ENCODE measurements around the gene TAS2R60.
A peak's percentile ranks its signal among the peaks of the same experiment; 100 is the strongest.
"Not testable (repeated sequence)": the region's sequence is repeated elsewhere in the genome, so short reads cannot be mapped to it uniquely, and the experiment has no call there.

TAS2R60 gene, protein sequence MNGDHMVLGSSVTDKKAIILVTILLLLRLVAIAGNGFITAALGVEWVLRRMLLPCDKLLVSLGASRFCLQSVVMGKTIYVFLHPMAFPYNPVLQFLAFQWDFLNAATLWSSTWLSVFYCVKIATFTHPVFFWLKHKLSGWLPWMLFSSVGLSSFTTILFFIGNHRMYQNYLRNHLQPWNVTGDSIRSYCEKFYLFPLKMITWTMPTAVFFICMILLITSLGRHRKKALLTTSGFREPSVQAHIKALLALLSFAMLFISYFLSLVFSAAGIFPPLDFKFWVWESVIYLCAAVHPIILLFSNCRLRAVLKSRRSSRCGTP

DNA sequence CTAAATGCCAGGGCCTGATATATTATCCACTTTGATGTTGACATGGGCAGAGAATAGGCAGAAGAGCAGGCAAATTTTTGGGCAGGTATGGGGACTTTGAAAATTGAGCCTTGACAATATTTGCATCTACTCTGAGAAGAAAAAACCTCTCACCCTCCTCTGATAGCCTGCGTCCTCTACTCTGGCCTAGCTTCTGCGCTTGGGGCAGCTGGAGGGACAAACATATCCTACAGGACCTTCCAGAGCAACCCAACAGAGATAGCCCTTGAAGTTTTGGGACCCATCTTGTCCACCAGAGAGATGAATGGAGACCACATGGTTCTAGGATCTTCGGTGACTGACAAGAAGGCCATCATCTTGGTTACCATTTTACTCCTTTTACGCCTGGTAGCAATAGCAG is at the start of gene TAS2R60:
TAS2R60 (plus strand) TSS at position 301 of the 400 bp plus-strand sequence; CDS start at position 301, 0 bp downstream.
- DNase-seq (ENCODE audit: low read depth): no peak

GRCh38 chr7:143394068-143394467 is 49.2 kb upstream of the TAS2R60 start:
- DNase-seq (ENCODE audit: low read depth): no peak

GRCh38 chr7:143394777-143395176 is 48.5 kb upstream of the TAS2R60 start:
- DNase-seq (ENCODE audit: low read depth): no peak

- DNase-seq (ENCODE audit: low read depth): peak; percentile 36
Observed at GRCh38 chr7:143395187-143396149, 47.8 kb upstream of the TAS2R60 start.

- no peak for DNase-seq (ENCODE audit: low read depth)
Observed at GRCh38 chr7:143396182-143396581, 47.1 kb upstream of the TAS2R60 start.

DNA sequence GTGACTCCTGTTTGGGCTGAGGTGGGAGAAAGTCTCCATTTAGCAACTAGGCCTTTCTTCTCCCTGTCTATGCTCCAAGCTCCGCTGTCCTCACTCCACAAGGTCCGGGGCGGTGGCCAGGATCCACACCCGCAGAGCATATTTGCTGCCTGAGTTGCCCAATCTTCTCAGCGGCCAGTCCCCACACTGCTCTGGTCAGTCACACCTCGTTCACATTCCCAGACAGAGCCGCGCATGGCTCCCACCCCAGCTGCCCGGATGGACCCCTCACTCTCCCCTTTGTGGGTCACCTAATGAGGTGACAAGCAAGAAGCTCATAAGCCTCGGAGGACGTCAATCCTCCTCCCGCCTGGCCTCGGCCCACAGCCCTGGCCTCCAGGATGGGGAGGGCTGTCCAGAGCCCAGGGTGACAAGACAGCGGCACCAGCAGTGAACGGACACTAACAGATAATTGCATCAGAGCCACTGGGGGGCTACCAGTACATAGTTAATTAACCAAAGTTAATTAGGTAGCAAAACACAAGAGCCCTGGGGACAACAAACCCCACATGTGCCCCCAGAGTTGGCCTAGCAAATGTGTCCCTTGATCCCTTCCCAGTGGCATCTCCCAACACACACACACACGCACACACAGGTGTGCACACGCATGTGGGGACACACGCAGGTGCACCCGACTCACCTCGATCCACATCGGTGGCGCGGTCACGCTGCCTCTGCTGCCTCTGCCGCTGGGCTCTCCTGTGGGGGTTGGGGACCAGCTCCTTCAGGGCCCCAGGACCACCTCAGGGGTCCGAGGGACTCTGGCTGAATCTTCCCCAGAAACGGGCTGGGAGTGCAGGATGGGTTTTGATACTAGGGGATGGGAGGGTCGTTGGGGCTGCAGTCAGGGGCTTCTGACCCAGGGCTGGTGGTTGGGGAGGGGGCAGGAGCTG is 46.4 kb upstream of the TAS2R60 start:
- DNase-seq (ENCODE audit: low read depth): no peak

DNA sequence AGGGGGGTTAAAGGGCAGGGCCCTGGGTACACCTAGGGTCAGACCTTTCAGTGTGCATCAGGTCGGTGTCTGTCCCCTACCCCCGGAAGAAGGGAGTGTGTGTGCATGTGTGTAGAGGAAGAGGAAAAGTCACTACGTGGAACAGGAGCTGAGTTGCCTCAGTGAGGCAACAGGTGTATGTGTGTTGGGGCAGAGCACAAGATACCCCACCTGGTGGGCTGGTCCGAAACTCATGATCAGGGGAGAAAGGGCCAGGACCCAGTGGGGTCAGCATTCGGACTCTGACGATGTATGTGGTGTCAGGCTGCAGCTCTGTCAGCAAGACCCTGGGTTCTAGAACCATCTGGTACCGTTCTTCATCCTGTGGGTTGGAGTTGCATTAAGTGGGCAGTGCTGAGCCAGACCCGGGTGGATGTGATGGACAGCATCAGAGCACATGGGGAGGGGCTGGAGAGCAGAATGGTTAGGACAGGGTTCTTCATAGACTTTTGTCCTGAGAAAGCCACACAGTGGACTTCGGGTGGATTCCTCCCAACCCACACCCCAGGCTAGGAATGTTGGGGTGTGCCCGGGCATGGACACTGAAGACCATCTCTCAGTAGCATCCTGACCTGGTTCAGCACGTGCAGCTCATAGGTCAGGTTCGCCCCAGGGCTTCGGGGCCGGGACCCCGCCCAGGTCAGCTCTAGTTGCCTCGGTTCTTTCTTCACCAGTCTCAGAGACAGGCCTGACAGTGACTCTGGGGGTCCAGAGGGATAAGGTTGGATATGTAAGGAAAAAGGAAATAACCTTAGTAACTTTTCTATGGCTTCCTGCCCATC is 45.3 kb upstream of the TAS2R60 start:
- no peak for DNase-seq (ENCODE audit: low read depth)

DNA sequence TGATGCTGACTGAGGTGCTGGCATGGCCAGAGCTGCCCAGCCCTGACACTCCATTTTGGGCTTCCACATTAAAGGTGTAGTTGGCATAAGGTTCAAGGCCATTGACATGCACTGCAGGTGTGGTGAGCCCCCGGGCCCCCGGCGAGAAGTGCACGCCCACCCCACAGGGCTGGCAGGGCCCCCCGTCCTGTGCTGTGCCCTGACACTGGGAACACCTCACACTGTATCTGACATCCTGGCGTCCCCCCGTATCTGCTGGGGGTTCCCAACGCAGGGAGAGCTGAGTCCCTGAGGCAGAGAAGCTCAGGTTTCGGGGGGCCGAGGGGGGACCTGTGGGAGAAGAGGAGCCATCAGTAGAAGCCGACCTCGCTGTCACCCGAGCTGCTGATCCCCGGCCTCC is 44.6 kb upstream of the TAS2R60 start:
- no peak for DNase-seq (ENCODE audit: low read depth)

DNA sequence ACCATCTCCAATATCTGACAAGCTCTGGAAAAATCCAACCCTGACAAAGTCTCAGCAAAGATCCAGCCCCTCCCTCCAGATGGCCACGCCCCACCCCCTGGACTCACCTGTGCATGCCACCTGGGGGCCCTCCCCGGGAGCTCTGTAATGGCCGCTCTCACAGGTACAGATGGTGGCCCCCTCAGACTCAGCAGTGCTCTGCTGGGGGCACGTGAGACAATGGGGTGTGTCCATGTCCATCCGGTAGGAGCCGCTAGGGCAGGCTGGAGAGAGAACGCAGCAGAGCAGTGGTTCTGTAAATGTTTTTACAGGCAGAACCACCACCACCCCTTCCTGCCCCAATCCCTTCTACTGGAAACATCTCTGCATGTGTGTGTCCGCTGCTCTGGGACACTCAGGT is 44.1 kb upstream of the TAS2R60 start:
- no peak for DNase-seq (ENCODE audit: low read depth)

GRCh38 chr7:143399642-143400041 is 43.6 kb upstream of the TAS2R60 start:
- DNase-seq (ENCODE audit: low read depth): no peak

- DNase-seq (ENCODE audit: low read depth): no peak
Observed at GRCh38 chr7:143401265-143401664, 42.0 kb upstream of the TAS2R60 start.

GRCh38 chr7:143402233-143402632 is 41.0 kb upstream of the TAS2R60 start:
- not testable (repeated sequence) for DNase-seq (ENCODE audit: low read depth)

GRCh38 chr7:143405173-143406001 is 37.9 kb upstream of the TAS2R60 start:
- no peak for DNase-seq (ENCODE audit: low read depth)

GRCh38 chr7:143406002-143406357 is 37.3 kb upstream of the TAS2R60 start:
- no peak for DNase-seq (ENCODE audit: low read depth)

DNA sequence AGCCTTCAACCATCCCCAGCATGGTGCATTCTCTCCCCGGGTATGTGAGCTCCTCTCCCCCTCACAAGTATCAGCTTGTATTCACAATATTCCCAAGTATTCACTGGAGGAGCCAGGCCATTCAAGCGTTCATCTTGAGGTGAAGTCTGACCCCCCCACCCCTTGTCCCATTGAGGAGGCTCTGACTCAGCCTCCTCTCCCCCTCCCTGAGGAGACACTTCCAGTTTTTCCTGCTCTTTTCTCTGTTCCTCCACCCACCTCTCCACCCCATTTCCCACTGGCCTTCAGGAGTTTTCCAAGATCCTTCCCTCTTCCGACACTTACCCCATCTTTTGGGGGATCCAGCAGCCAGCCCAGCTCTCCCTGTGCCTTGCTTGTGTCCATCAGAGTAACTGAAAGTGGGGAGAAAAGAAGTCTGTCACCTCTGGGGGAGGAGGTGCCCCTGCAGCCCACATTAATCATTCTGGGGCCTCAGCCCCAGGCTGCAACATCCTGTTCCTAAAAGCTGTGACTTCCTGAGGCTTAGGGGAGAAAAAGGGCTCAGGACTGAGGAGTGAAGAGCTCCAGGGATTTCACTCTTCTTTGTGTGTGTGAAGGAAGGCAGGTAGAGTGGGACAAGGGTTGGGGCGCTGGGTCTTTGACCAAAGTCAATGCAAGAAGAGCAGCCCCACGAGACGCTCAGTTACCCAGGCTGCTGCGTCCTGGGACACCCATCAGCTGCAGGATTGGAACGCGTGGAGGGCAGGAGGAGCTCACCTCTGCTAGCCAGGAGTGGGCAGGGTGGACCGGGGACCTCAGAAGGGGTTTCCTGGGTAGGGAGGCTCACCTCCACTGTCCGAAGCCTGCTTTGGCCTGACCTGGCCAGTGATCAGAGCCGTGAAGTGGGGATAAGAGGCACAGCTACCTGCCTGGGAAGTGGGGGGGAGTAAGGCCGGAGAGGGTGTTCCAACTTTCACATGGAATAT is 35.7 kb upstream of the TAS2R60 start:
- DNase-seq (ENCODE audit: low read depth): no peak

- DNase-seq (ENCODE audit: low read depth): no peak
Observed at GRCh38 chr7:143408252-143408685, 35.0 kb upstream of the TAS2R60 start.

GRCh38 chr7:143408686-143409561 is 34.3 kb upstream of the TAS2R60 start, which contains the start of gene EPHA1:
Gene EPHA1, minus strand, starts transcription at chr7:143408856. Its CDS starts 51 bp downstream, at chr7:143408805.
- DNase-seq (ENCODE audit: low read depth): no peak

DNA sequence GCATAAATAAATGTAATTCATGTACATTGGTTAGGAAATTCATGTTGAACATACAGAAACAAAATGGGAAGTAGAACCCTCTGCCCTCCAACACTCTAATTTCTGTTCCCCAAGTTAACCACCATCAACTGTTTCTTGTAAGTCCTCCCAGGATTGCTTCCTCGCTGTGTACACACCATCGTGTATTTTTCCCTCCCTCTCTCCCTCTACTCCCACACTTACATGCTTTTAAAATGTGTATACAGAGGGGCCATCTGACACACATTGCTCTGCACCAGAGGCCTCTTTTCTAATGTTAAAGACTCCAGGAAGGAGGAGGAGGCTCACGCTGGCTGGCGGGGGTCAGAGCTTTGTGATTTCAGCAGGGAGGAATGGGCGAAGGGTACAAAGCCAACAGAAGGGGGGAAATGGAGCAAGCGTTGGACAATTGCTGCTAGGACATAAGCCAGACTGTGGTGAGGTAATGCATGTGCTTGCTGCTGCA is 32.7 kb upstream of the TAS2R60 start:
- no peak for DNase-seq (ENCODE audit: low read depth)
